IMR-90 (cell line): ENCODE results near the gene PCDHA1. TPM values are rescaled to one million over a fixed set of nuclear protein-coding genes. Genes with fewer than 3 reads are reported as not detected.

Experiments used
- ATAC-seq: fragments of 200-7000 bp; cut with Tn5 transposase; 2 replicates; pipeline ENCODE4 v1.9.1; 2020; ENCODE audit warnings: low read depth, mild to moderate bottlenecking, moderate library complexity
- BruUV-seq: library from RNA; stranded (reverse); fragments of 400-500 nt; replicated peaks from 2 replicates; lab custom pipeline; 2021; lab: Mats Ljungman, UMichigan
- CTCF ChIA-PET: fragments of 300-600 bp; formaldehyde crosslinking; extraction: SDS; loops from one replicate; lab custom pipeline; 2021; ENCODE audit warnings: antibody characterized with exemption; lab: Yijun Ruan, JAX
- POLR2A ChIA-PET: fragments of 300-600 bp; sonication (Branson Sonifier 250); formaldehyde crosslinking; loops from one replicate; lab custom pipeline; 2022; ENCODE audit warnings: antibody characterized with exemption; ENCODE audit not compliant: unreplicated experiment; lab: Charles Lee
- DNase-seq: peaks from one replicate; pipeline ENCODE4 v3.0.0; 2013
- H2AFZ ChIP-seq: replicated peaks from 2 replicates; pipeline ENCODE3; 2013; ENCODE audit warnings: low read length, mild to moderate bottlenecking; ENCODE audit not compliant: poor library complexity
- H2AK5ac ChIP-seq: 2 replicates; pipeline ENCODE4 v1.6.1; 2013; ENCODE audit warnings: low read depth, low read length, inconsistent platforms
- H2AK9ac ChIP-seq: replicated peaks from 2 replicates; pipeline ENCODE3; 2013; ENCODE audit warnings: mild to moderate bottlenecking, low read depth, low read length, moderate library complexity; ENCODE audit not compliant: poor library complexity
- H2BK120ac ChIP-seq: 2 replicates; pipeline ENCODE4 v1.6.1; 2013; ENCODE audit warnings: low read depth, low read length, inconsistent platforms
- H2BK15ac ChIP-seq: 3 replicates; pipeline ENCODE4 v1.6.1; 2013; ENCODE audit warnings: low read depth, low read length, inconsistent platforms
- H2BK20ac ChIP-seq: 2 replicates; pipeline ENCODE4 v1.6.1; 2013; ENCODE audit warnings: low read depth, mild to moderate bottlenecking, inconsistent platforms, low read length, moderate library complexity
- H2BK5ac ChIP-seq: 2 replicates; pipeline ENCODE4 v1.6.1; 2013; ENCODE audit warnings: mild to moderate bottlenecking, low read depth, low read length, inconsistent platforms; ENCODE audit not compliant: poor library complexity, severe bottlenecking
- H3K14ac ChIP-seq: replicated peaks from 2 replicates; pipeline ENCODE4 v1.6.1; 2013; ENCODE audit warnings: low read depth, low read length, inconsistent platforms
- H3K18ac ChIP-seq: 2 replicates; pipeline ENCODE4 v1.6.1; 2013; ENCODE audit warnings: low read depth, low read length, control low read depth
- H3K23ac ChIP-seq: 2 replicates; pipeline ENCODE4 v1.6.1; 2013; ENCODE audit warnings: low read depth, low read length, inconsistent platforms
- H3K27ac ChIP-seq: 2 replicates; pipeline ENCODE4 v1.5.1; 2013; ENCODE audit warnings: mild to moderate bottlenecking, control low read depth, low read length; ENCODE audit not compliant: insufficient read depth
- H3K27me3 ChIP-seq: 2 replicates; pipeline ENCODE4 v1.6.1; 2013; ENCODE audit warnings: low read length; ENCODE audit not compliant: control insufficient read depth, insufficient read depth
- H3K36me3 ChIP-seq: 2 replicates; pipeline ENCODE4 v1.6.1; 2013; ENCODE audit warnings: low read length, mixed read lengths; ENCODE audit not compliant: control insufficient read depth, insufficient read depth
- H3K4ac ChIP-seq: 2 replicates; pipeline ENCODE4 v1.6.1; 2013; ENCODE audit warnings: low read depth, low read length, inconsistent platforms
- H3K4me1 ChIP-seq: 2 replicates; pipeline ENCODE4 v1.6.1; 2013; ENCODE audit warnings: low read length, mixed read lengths; ENCODE audit not compliant: control insufficient read depth, insufficient read depth
- H3K4me2 ChIP-seq: 2 replicates; pipeline ENCODE4 v1.6.1; 2013; ENCODE audit warnings: low read depth, mild to moderate bottlenecking, control low read depth, low read length, moderate library complexity
- H3K4me3 ChIP-seq: 2 replicates; pipeline ENCODE4 v1.5.1; 2013; ENCODE audit warnings: low read depth, mild to moderate bottlenecking, control low read depth, low read length, moderate library complexity; ENCODE audit not compliant: insufficient read depth
- H3K56ac ChIP-seq: 2 replicates; pipeline ENCODE4 v1.6.1; 2013; ENCODE audit warnings: low read length, inconsistent platforms; ENCODE audit not compliant: insufficient read depth; ENCODE audit errors: extremely low read depth
- H3K79me1 ChIP-seq, 2 experiments: 2 replicates each; pipeline ENCODE4 v1.6.1; 2013; ENCODE audit warnings: low read length in 2 of 2, inconsistent platforms in 1 of 2, low read depth in 1 of 2
- H3K9ac ChIP-seq: 2 replicates; pipeline ENCODE4 v1.6.1; 2013; ENCODE audit warnings: low read depth, low read length, control low read depth
- H3K9me1 ChIP-seq: 2 replicates; pipeline ENCODE4 v1.6.1; 2013; ENCODE audit warnings: low read length, inconsistent platforms; ENCODE audit not compliant: insufficient read depth
- H3K9me3 ChIP-seq: 2 replicates; pipeline ENCODE4 v1.6.1; 2013; ENCODE audit warnings: low read length; ENCODE audit not compliant: control insufficient read depth, insufficient read depth
- H4K20me1 ChIP-seq: 2 replicates; pipeline ENCODE4 v1.6.1; 2013; ENCODE audit warnings: low read length, inconsistent platforms; ENCODE audit not compliant: insufficient read depth
- H4K5ac ChIP-seq: 2 replicates; pipeline ENCODE4 v1.6.1; 2013; ENCODE audit warnings: mild to moderate bottlenecking, low read depth, low read length, control low read depth
- H4K8ac ChIP-seq, 2 experiments: 2 replicates each; pipeline ENCODE4 v1.6.1; 2013; ENCODE audit warnings: low read depth in 2 of 2, low read length in 2 of 2, control low read depth in 1 of 2, inconsistent platforms in 1 of 2
- H4K91ac ChIP-seq: 2 replicates; pipeline ENCODE4 v1.6.1; 2013; ENCODE audit warnings: low read depth, low read length, inconsistent platforms; ENCODE audit not compliant: insufficient read depth
- BHLHE40 ChIP-seq: fragments of 150-350 bp; IDR thresholded peaks from 2 replicates; pipeline ENCODE4 v1.6.1; 2016; ENCODE audit warnings: mild to moderate bottlenecking, low read depth, low read length
- CEBPB ChIP-seq: IDR thresholded peaks from 2 replicates; pipeline ENCODE4 v1.6.1; 2012; ENCODE audit warnings: low read depth, low read length, improper control_type of control experiment
- CHD1 ChIP-seq: IDR thresholded peaks from 2 replicates; pipeline ENCODE4 v1.6.1; 2012; ENCODE audit warnings: low read depth, low read length, improper control_type of control experiment
- CTCF ChIP-seq: conservative IDR thresholded peaks from 2 replicates; pipeline ENCODE4 v1.5.1; 2012; ENCODE audit warnings: mild to moderate bottlenecking, low read depth, low read length, improper control_type of control experiment
- ELK1 ChIP-seq: fragments of 150-350 bp; IDR thresholded peaks from 2 replicates; pipeline ENCODE4 v1.6.1; 2016; ENCODE audit warnings: low read depth, mild to moderate bottlenecking, low read length, moderate library complexity, borderline replicate concordance
- FOS ChIP-seq: fragments of 150-350 bp; IDR thresholded peaks from 2 replicates; pipeline ENCODE4 v1.6.1; 2016; ENCODE audit warnings: low read depth, low read length
- MAFK ChIP-seq: IDR thresholded peaks from 2 replicates; pipeline ENCODE4 v1.6.1; 2012; ENCODE audit warnings: low read depth, low read length, improper control_type of control experiment
- MAZ ChIP-seq: IDR thresholded peaks from 2 replicates; pipeline ENCODE4 v1.6.1; 2012; ENCODE audit warnings: low read depth, mild to moderate bottlenecking, low read length, improper control_type of control experiment, moderate library complexity, borderline replicate concordance
- MXI1 ChIP-seq: IDR thresholded peaks from 2 replicates; pipeline ENCODE4 v1.6.1; 2012; ENCODE audit warnings: low read depth, mild to moderate bottlenecking, low read length, moderate library complexity, borderline replicate concordance
- NFE2L2 ChIP-seq: fragments of 150-350 bp; IDR thresholded peaks from 2 replicates; pipeline ENCODE4 v1.6.1; 2016; ENCODE audit warnings: low read depth, mild to moderate bottlenecking, low read length
- POLR2A ChIP-seq: IDR thresholded peaks from 2 replicates; pipeline ENCODE4 v1.6.1; 2012; ENCODE audit warnings: mild to moderate bottlenecking, low read depth, low read length
- RAD21 ChIP-seq: IDR thresholded peaks from 2 replicates; pipeline ENCODE4 v1.6.1; 2012; ENCODE audit warnings: low read length, improper control_type of control experiment
- RCOR1 ChIP-seq: IDR thresholded peaks from 2 replicates; pipeline ENCODE4 v1.6.1; 2012; ENCODE audit warnings: mild to moderate bottlenecking, low read length, improper control_type of control experiment; ENCODE audit not compliant: insufficient replicate concordance
- RFX5 ChIP-seq: IDR thresholded peaks from 2 replicates; pipeline ENCODE4 v1.8.0; 2012; ENCODE audit warnings: low read depth, mild to moderate bottlenecking, low read length, moderate library complexity
- SMC3 ChIP-seq: fragments of 150-350 bp; IDR thresholded peaks from 2 replicates; pipeline ENCODE4 v1.6.1; 2016; ENCODE audit warnings: low read depth, mild to moderate bottlenecking, antibody characterized with exemption, low read length, moderate library complexity
- USF2 ChIP-seq: fragments of 150-350 bp; IDR thresholded peaks from 2 replicates; pipeline ENCODE4 v1.6.1; 2017; ENCODE audit warnings: mild to moderate bottlenecking, antibody characterized with exemption, low read length, low read depth
- WGBS, 2 experiments: methylation state at CpG; one replicate each; pipeline versions ENCODE4 v1.1.5 to v1.1.7; 2013; ENCODE audit warnings: missing lambda C conversion rate in 2 of 2; ENCODE audit not compliant: insufficient read length in 1 of 2; ENCODE audit errors: extremely low coverage in 2 of 2; 5-methylcytosine and 5-hydroxymethylcytosine counted together
- dilution Hi-C: fragments of 300-500 bp; cut with HindIII; formaldehyde crosslinking; loops from one replicate; pipeline ENCODE4 v1.14.3; 2018; ENCODE audit warnings: low sequenced_read_pairs; ENCODE audit not compliant: unreplicated experiment
- in situ Hi-C: fragments of 300-500 bp; cut with MboI; formaldehyde crosslinking; loops from 3 replicates; pipeline ENCODE4 v1.14.3; 2019; ENCODE audit warnings: low sequenced_read_pairs, inconsistent platforms, mixed read lengths
- intact Hi-C: fragments of 100-400 bp; cut with micrococcal nuclease; formaldehyde crosslinking; loops from 2 replicates; pipeline ENCODE4 v1.10.0; 2022
- polyA plus RNA-seq, 3 experiments: library from polyadenylated mRNA; depleted of rRNA; stranded (reverse); fragments of >200 nt; gene quantifications; 2 replicates each; pipeline ENCODE4 v1.2.3, GENCODE V29; 2012; ENCODE audit warnings: low replicate concordance in 1 of 3
- total RNA-seq: library from RNA; depleted of rRNA; stranded (reverse); fragments of >200 nt; gene quantifications from 2 replicates; pipeline ENCODE4 v1.2.3, GENCODE V29; 2012

Gene PCDHA1
- total and polyA plus RNA-seq, 2 of the 4 experiments (the other 2 are of a cell fraction) = under 0.01 to 0.05 TPM

GRCh38 chr5:140883927-140884697, 98.2 kb downstream of the PCDHA1 start:
- TF ChIP-seq RFX5 (no peak), CEBPB (no peak), FOS (no peak), ELK1 (no peak), SMC3 (no peak), BHLHE40 (no peak), CTCF (no peak), NFE2L2 (no peak), RCOR1 (no peak), RAD21 (no peak), MAFK (no peak), USF2 (no peak), MXI1 (no peak), MAZ (no peak), CHD1 (no peak), POLR2A (no peak)
- Histone ChIP-seq H2BK120ac (no peak overlapping the region), H3K9ac (no peak overlapping the region), H3K9me1 (no peaks in the 10 kb centered on the region), H3K23ac (no peak overlapping the region), H3K4me1 (no peaks in the 10 kb centered on the region), H2AFZ (no peak overlapping the region), H4K91ac (no peak overlapping the region), H4K5ac (no peak overlapping the region), H2AK9ac (no peak overlapping the region), H2BK20ac (no peak overlapping the region), H2BK5ac (no peak overlapping the region), H3K4me3 (no peak overlapping the region), H3K79me1 (no peaks in the 10 kb centered on the region), H3K4me2 (no peak overlapping the region), H4K8ac (no peak overlapping the region), H2AK5ac (no peak overlapping the region), H3K36me3 (no peaks in the 10 kb centered on the region), H3K14ac (no peak overlapping the region), H3K9me3 (peaks cover 23% of the 10 kb centered on the region), H3K4ac (no peak overlapping the region), H3K56ac (no peak overlapping the region), H2BK15ac (no peak overlapping the region), H3K27ac (no peak overlapping the region), H3K27me3 (no peaks in the 10 kb centered on the region), H4K20me1 (no peaks in the 10 kb centered on the region), H3K18ac (no peak overlapping the region)
- dilution Hi-C loops (no loop called here), in situ Hi-C loops (no loop called here), intact Hi-C loops (no loop called here)
- ChIA-PET CTCF (no interaction called here), POLR2A (no interaction called here)
- WGBS, 2 experiments = 45% methylated on average over 71 of the region's 79 CpGs; no CpG with 5 or more reads in 1 of the 2 experiments
- DNase-seq (no peak), ATAC-seq (no peak)
- BruUV-seq = no TSS peak
